Fibroblast of lung (primary cell): ENCODE results near the gene RUBCNL. TPM values are rescaled to one million over a fixed set of nuclear protein-coding genes. Genes with fewer than 3 reads are reported as not detected.

Source experiments
- DNase-seq, 2 donors: peaks; one replicate each; pipeline versions ENCODE4 v3.0.0 to v3.0.0-alpha.2; 2010; ENCODE audit warnings: low read depth in 2 of 2
- H2AFZ ChIP-seq: 2 replicates; pipeline ENCODE4 v1.5.1; 2012; ENCODE audit warnings: low read length, control low read depth, inconsistent platforms
- H3K27ac ChIP-seq: 2 replicates; pipeline ENCODE4 v1.5.1; 2011; ENCODE audit warnings: low read length, control low read depth; ENCODE audit not compliant: insufficient read depth
- H3K27me3 ChIP-seq: 2 replicates; pipeline ENCODE4 v1.5.1; 2011; ENCODE audit warnings: mild to moderate bottlenecking, low read length; ENCODE audit not compliant: control insufficient read depth, insufficient read depth
- H3K36me3 ChIP-seq: 2 replicates; pipeline ENCODE4 v1.5.1; 2011; ENCODE audit warnings: low read length; ENCODE audit not compliant: control insufficient read depth, insufficient read depth
- H3K4me1 ChIP-seq: 2 replicates; pipeline ENCODE4 v1.5.1; 2011; ENCODE audit warnings: low read length; ENCODE audit not compliant: control insufficient read depth, insufficient read depth; ENCODE audit errors: extremely low read depth
- H3K4me2 ChIP-seq: 2 replicates; pipeline ENCODE4 v1.5.1; 2011; ENCODE audit warnings: low read length, control low read depth; ENCODE audit not compliant: insufficient read depth; ENCODE audit errors: extremely low read depth
- H3K4me3 ChIP-seq, 4 experiments: fragments of 200-600 bp in 1 of 4; sonication (generic) in 1 of 4; replicated peaks in 1 of 4; 2 replicates each; pipeline ENCODE4 v1.5.1; 2011 to 2016; ENCODE audit warnings: low read length in 4 of 4, low read depth in 3 of 4, mild to moderate bottlenecking in 3 of 4, control low read depth in 2 of 4, inconsistent platforms in 1 of 4, mixed read lengths in 1 of 4; ENCODE audit not compliant: insufficient read depth in 1 of 4; ENCODE audit errors: control extremely low read depth in 1 of 4
- H3K79me2 ChIP-seq: 2 replicates; pipeline ENCODE4 v1.5.1; 2012; ENCODE audit warnings: mild to moderate bottlenecking, low read length, inconsistent platforms; ENCODE audit not compliant: control insufficient read depth, insufficient read depth
- H3K9ac ChIP-seq: 2 replicates; pipeline ENCODE4 v1.5.1; 2011; ENCODE audit warnings: mild to moderate bottlenecking, low read length, control low read depth; ENCODE audit not compliant: insufficient read depth
- H3K9me3 ChIP-seq: 2 replicates; pipeline ENCODE4 v1.5.1; 2012; ENCODE audit warnings: low read depth, low read length; ENCODE audit not compliant: control insufficient read depth, insufficient read depth
- H4K20me1 ChIP-seq: 2 replicates; pipeline ENCODE4 v1.5.1; 2011; ENCODE audit warnings: low read length; ENCODE audit not compliant: control insufficient read depth, insufficient read depth; ENCODE audit errors: extremely low read depth
- EZH2 ChIP-seq: IDR thresholded peaks from 2 replicates; pipeline ENCODE4 v1.5.1; 2012; ENCODE audit warnings: low read length, control low read depth, mild to moderate bottlenecking; ENCODE audit errors: missing control alignments
- polyA plus RNA-seq, 2 donors: library from polyadenylated mRNA; depleted of rRNA in 1 of 2; stranded (reverse) in 1 of 2; unstranded in 1 of 2; fragments of >200 nt; gene quantifications; 2 replicates each; pipeline ENCODE4 v1.2.1, GENCODE V29; 2011 to 2012; ENCODE audit warnings: missing spikeins in 1 of 2
- total RNA-seq: library from RNA; depleted of rRNA; stranded (reverse); fragments of >200 nt; gene quantifications from 2 replicates; pipeline ENCODE4 v1.2.1, GENCODE V29; 2014
- TF ChIP-seq, protein P1 (sequence below), 2 donors: IDR thresholded peaks in 1 of 2; conservative IDR thresholded peaks in 1 of 2; 1 replicate in 1 of 2; 2 replicates in 1 of 2; pipeline ENCODE4 v1.5.1; 2011 to 2012; ENCODE audit warnings: low read length in 2 of 2, control low read depth in 1 of 2, inconsistent platforms in 1 of 2, low read depth in 1 of 2, mild to moderate bottlenecking in 1 of 2

RUBCNL gene
- total and polyA plus RNA-seq, 2 donors (not counting 1 experiment from before 2014, with no cell fraction given) = 0.70 to 3.6 TPM

DNA sequence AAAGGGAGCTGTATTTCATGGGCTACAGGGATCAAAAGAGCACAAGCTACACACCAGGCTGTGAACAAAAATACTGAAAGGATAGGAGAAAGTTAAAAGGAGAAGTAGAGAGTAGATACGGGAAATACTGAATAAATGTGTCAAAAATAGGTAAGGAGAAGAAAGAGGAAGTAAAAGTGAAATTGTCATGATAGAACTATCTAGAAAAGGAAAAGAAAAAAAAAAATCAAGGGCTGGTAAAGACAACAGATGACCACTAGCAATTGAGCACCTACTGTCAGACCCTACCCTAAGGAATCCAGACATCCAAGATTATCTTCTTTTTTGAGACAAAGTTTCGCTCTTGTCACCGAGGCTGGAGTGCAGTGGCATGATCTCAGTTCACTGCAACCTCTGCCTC lies 4.8 kb downstream of the RUBCNL start:
- Histone ChIP-seq H3K9me3 (no peaks in the 10 kb centered on the region), H3K27me3 (peaks cover 14% of the 10 kb centered on the region), H2AFZ (no peak overlapping the region), H3K9ac (no peak overlapping the region), H3K4me3 (no peak overlapping the region), H3K79me2 (no peaks in the 10 kb centered on the region), H3K27ac (no peak overlapping the region), H3K36me3 (no peaks in the 10 kb centered on the region), H3K4me2 (no peak overlapping the region), H3K4me1 (no peaks in the 10 kb centered on the region), H4K20me1 (no peaks in the 10 kb centered on the region)
- no peak for TF ChIP-seq EZH2
- TF ChIP-seq, protein P1, sequence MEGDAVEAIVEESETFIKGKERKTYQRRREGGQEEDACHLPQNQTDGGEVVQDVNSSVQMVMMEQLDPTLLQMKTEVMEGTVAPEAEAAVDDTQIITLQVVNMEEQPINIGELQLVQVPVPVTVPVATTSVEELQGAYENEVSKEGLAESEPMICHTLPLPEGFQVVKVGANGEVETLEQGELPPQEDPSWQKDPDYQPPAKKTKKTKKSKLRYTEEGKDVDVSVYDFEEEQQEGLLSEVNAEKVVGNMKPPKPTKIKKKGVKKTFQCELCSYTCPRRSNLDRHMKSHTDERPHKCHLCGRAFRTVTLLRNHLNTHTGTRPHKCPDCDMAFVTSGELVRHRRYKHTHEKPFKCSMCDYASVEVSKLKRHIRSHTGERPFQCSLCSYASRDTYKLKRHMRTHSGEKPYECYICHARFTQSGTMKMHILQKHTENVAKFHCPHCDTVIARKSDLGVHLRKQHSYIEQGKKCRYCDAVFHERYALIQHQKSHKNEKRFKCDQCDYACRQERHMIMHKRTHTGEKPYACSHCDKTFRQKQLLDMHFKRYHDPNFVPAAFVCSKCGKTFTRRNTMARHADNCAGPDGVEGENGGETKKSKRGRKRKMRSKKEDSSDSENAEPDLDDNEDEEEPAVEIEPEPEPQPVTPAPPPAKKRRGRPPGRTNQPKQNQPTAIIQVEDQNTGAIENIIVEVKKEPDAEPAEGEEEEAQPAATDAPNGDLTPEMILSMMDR (conservative IDR thresholded peaks at IDR 0.05 in 1 of 2, IDR thresholded peaks at IDR 0.05 in 1 of 2; ENCODE audit: low read depth in 1 of 2, low read length in 2 of 2) = no peak
- DNase-seq = no peak

- Histone ChIP-seq H3K79me2 (no peaks in the 10 kb centered on the region), H3K9me3 (no peaks in the 10 kb centered on the region), H3K36me3 (no peaks in the 10 kb centered on the region), H2AFZ (no peak overlapping the region), H4K20me1 (no peaks in the 10 kb centered on the region), H3K4me3 (no peak overlapping the region), H3K27ac (no peak overlapping the region), H3K9ac (no peak overlapping the region), H3K27me3 (peaks cover 4% of the 10 kb centered on the region), H3K4me1 (no peaks in the 10 kb centered on the region), H3K4me2 (no peak overlapping the region)
- TF ChIP-seq EZH2 = no peak
- TF ChIP-seq, protein P1 (conservative IDR thresholded peaks at IDR 0.05 in 1 of 2, IDR thresholded peaks at IDR 0.05 in 1 of 2; ENCODE audit: low read depth in 1 of 2, low read length in 2 of 2) = no peak
- no peak for DNase-seq
These were observed 6.8 kb downstream of the RUBCNL start for GRCh38 chr13:46380242-46380641.

DNA sequence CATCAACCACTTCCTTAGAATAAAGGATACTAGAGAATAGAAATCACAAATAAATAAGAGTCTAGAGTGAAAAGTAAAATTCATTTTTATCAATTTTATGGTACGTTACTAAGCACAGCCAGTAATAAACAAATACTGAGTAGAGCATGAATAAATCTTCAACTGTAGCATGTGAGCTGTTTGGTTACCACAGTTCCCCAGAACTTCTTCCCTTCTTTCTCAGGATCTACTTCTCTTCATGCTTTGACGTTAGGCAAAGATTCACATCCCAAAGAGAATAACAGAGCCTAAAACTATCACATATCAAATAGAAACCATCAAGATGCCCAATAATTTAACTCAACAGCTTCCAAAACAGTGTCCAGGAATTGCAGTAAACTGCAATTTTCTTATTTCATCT lies 7.4 kb downstream of the RUBCNL start:
- no peak overlapping the region for H3K9ac ChIP-seq
- H4K20me1 ChIP-seq = no peaks in the 10 kb centered on the region
- no peaks in the 10 kb centered on the region for H3K79me2 ChIP-seq
- no peaks in the 10 kb centered on the region for H3K36me3 ChIP-seq
- no peaks in the 10 kb centered on the region for H3K27me3 ChIP-seq
- no peak overlapping the region for H3K27ac ChIP-seq
- no peak overlapping the region for H3K4me3 ChIP-seq
- TF ChIP-seq, protein P1 (conservative IDR thresholded peaks at IDR 0.05 in 1 of 2, IDR thresholded peaks at IDR 0.05 in 1 of 2; ENCODE audit: low read depth in 1 of 2, low read length in 2 of 2) = no peak
- TF ChIP-seq EZH2 = no peak
- H2AFZ ChIP-seq = no peak overlapping the region
- no peak overlapping the region for H3K4me2 ChIP-seq
- H3K9me3 ChIP-seq = no peaks in the 10 kb centered on the region
- DNase-seq = no peak
- no peaks in the 10 kb centered on the region for H3K4me1 ChIP-seq
